Ascending aorta (tissue), 2 donors: ENCODE measurements around the gene RECQL5. TPM values are rescaled to one million over a fixed set of nuclear protein-coding genes. Genes with fewer than 3 reads are reported as not detected.

Experiments used
- DNase-seq, 2 donors: peaks; one replicate each; pipeline ENCODE4 v3.0.0-alpha.2; 2019; ENCODE audit warnings: low spot score in 2 of 2
- H3K27ac ChIP-seq, 2 donors: fragments of 200-600 bp; sonication (generic); one replicate each; pipeline ENCODE4 v1.5.1; 2016 to 2017; ENCODE audit warnings: mild to moderate bottlenecking in 1 of 2
- H3K27me3 ChIP-seq: fragments of 200-600 bp; sonication (generic); one replicate; pipeline ENCODE4 v1.5.1; 2017
- H3K36me3 ChIP-seq, 2 donors: fragments of 200-600 bp; sonication (generic); one replicate each; pipeline ENCODE4 v1.5.1; 2016
- H3K4me1 ChIP-seq, 2 donors: fragments of 200-600 bp; sonication (generic); one replicate each; pipeline ENCODE4 v1.5.1; 2016 to 2017; ENCODE audit warnings: mild to moderate bottlenecking in 1 of 2
- H3K4me3 ChIP-seq, 2 donors: fragments of 200-600 bp; sonication (generic); one replicate each; pipeline ENCODE4 v1.5.1; 2016 to 2017; ENCODE audit warnings: mild to moderate bottlenecking in 1 of 2
- H3K9me3 ChIP-seq, 2 donors: fragments of 200-600 bp; sonication (generic); one replicate each; pipeline ENCODE4 v1.5.1; 2016
- intact Hi-C: fragments of 100-400 bp; cut with DNase I; formaldehyde crosslinking; loops from one replicate; pipeline ENCODE4 v1.15.1; 2023
- total RNA-seq: library from RNA; depleted of rRNA; stranded (reverse); fragments of >200 nt; gene quantifications from one replicate; pipeline ENCODE4 v1.1.0, GENCODE V29; 2016
- TF ChIP-seq, protein P1 (sequence below), 3 experiments: fragments of 200-600 bp in 2 of 3; fragments of 450-650 bp in 1 of 3; sonication (generic) in 2 of 3; IDR thresholded peaks; one replicate each; pipeline ENCODE4 v1.5.1; 2016 to 2019; ENCODE audit warnings: antibody characterized with exemption in 3 of 3, mild to moderate bottlenecking in 1 of 3, moderate library complexity in 1 of 3

The RECQL5 gene
- total RNA-seq, 1 donor from 2014 or later = 7.6 TPM

- Histone ChIP-seq H3K4me1 (peaks cover 10 to 16% of the 10 kb centered on the region in 2 donors), H3K27me3 (no peaks in the 10 kb centered on the region), H3K4me3 (peak overlapping the region in 1 of 2 donors; percentile 81), H3K27ac (no peak overlapping the region), H3K9me3 (no peaks in the 10 kb centered on the region), H3K36me3 (peaks cover 38 to 45% of the 10 kb centered on the region in 2 donors)
- no peak for DNase-seq
- TF ChIP-seq, protein P1, sequence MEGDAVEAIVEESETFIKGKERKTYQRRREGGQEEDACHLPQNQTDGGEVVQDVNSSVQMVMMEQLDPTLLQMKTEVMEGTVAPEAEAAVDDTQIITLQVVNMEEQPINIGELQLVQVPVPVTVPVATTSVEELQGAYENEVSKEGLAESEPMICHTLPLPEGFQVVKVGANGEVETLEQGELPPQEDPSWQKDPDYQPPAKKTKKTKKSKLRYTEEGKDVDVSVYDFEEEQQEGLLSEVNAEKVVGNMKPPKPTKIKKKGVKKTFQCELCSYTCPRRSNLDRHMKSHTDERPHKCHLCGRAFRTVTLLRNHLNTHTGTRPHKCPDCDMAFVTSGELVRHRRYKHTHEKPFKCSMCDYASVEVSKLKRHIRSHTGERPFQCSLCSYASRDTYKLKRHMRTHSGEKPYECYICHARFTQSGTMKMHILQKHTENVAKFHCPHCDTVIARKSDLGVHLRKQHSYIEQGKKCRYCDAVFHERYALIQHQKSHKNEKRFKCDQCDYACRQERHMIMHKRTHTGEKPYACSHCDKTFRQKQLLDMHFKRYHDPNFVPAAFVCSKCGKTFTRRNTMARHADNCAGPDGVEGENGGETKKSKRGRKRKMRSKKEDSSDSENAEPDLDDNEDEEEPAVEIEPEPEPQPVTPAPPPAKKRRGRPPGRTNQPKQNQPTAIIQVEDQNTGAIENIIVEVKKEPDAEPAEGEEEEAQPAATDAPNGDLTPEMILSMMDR (IDR thresholded peaks at IDR 0.05) = no peak
- intact Hi-C loops = loop anchor here (10.0 kb wide), 1 partner anchor 206 kb away; the partner anchor contains the start of gene TRIM47
Measured at GRCh38 chr17:75668489-75668888, 1.5 kb upstream of the RECQL5 start.

GRCh38 chr17:75667825-75668224, 871 bp upstream of the RECQL5 start:
- peaks cover 32 to 39% of the 10 kb centered on the region in 2 donors for H3K36me3 ChIP-seq
- TF ChIP-seq, protein P1 (IDR thresholded peaks at IDR 0.05) = no peak
- no peaks in the 10 kb centered on the region for H3K9me3 ChIP-seq
- intact Hi-C loops = loop anchor here (1.0 to 10.0 kb wide), 2 partner anchors 207 to 379 kb away; partner anchors contain the start of genes SLC25A19 and TRIM47
- H3K4me1 ChIP-seq = peaks cover 10 to 16% of the 10 kb centered on the region in 2 donors
- peak overlapping the region; percentile 81 to 82 for H3K4me3 ChIP-seq
- no peak for DNase-seq
- H3K27me3 ChIP-seq = no peaks in the 10 kb centered on the region
- peak overlapping the region; percentile 80 to 96 for H3K27ac ChIP-seq

DNA sequence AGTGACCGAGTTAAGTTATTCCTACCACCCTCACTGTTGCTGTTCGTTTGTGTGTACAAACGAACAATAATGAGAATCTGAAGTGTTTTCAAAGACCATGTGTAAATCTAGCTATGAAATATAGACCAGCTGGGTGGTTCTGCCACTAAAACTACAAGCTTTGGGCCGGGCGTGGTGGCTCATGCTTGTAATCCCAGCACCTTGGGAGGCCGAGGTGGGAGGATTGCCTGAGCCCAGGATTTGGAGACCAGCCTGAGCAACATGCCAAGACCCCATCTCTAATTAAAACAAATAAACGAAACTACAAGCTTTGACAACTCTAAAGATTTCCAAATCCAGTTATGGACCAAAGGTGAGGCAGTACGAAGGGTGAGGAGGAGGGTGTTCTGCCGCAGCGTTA, 973 bp downstream of the RECQL5 start:
- H3K4me1 ChIP-seq = peaks cover 10 to 16% of the 10 kb centered on the region in 2 donors
- H3K4me3 ChIP-seq = peak overlapping the region; percentile 81 to 82
- no peaks in the 10 kb centered on the region for H3K9me3 ChIP-seq
- H3K27me3 ChIP-seq = no peaks in the 10 kb centered on the region
- TF ChIP-seq, protein P1 (IDR thresholded peaks at IDR 0.05) = no peak
- DNase-seq = no peak
- intact Hi-C loops = loop anchor here (10.0 kb wide), 1 partner anchor 209 kb away; the partner anchor contains the start of gene TRIM47
- H3K36me3 ChIP-seq = peaks cover 29 to 38% of the 10 kb centered on the region in 2 donors
- H3K27ac ChIP-seq = no peak overlapping the region

DNA sequence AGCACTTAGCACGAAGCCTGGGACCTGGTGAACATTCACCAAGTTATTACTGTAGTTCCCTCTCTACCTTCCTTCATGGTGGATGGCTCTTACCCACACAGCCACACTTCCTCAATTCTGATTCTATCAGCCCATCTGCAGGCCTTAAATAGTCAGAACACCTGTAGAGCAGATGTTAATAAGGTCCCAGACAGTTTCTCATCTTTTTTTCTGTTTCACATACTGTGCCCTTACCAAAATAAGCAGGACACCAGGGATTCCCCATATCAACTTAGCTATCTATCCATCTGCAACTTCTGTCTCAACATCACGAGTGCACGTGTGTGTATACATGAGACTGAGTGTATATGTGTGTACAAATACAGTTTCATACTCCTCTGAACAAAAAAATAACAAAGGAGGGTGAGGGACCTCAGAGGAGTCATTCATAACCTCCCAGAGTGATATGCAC, 2.8 kb downstream of the RECQL5 start:
- Histone ChIP-seq H3K27ac (no peak overlapping the region), H3K4me3 (no peak overlapping the region), H3K27me3 (no peaks in the 10 kb centered on the region), H3K36me3 (peaks cover 19 to 27% of the 10 kb centered on the region in 2 donors), H3K4me1 (peaks cover 10 to 16% of the 10 kb centered on the region in 2 donors), H3K9me3 (no peaks in the 10 kb centered on the region)
- intact Hi-C loops = loop anchor here (10.0 kb wide), 1 partner anchor 211 kb away; the partner anchor contains the start of gene TRIM47
- no peak for DNase-seq
- TF ChIP-seq, protein P1 (IDR thresholded peaks at IDR 0.05) = no peak

- peaks cover 5 to 8% of the 10 kb centered on the region in 2 donors for H3K4me1 ChIP-seq
Measured at GRCh38 chr17:75662511-75662910, 4.4 kb downstream of the RECQL5 start.

More at GRCh38 chr17:75662511-75662910, 4.4 kb downstream of the RECQL5 start:
- TF ChIP-seq, protein P1 (IDR thresholded peaks at IDR 0.05) = no peak
- Histone ChIP-seq H3K27ac (no peak overlapping the region), H3K9me3 (no peaks in the 10 kb centered on the region), H3K27me3 (no peaks in the 10 kb centered on the region), H3K36me3 (peaks cover 25 to 28% of the 10 kb centered on the region in 2 donors), H3K4me3 (no peak overlapping the region)
- DNase-seq = no peak
- intact Hi-C loops = loop anchor here (10.0 kb wide), 1 partner anchor 212 kb away; the partner anchor contains the start of gene TRIM47
